HCT116 (cell line): Measurements from ENCODE around the gene MED9. TPM values are rescaled to one million over a fixed set of nuclear protein-coding genes. Genes with fewer than 3 reads are reported as not detected.

ENCODE experiments used
- ATAC-seq: fragments of 200-7000 bp; cut with Tn5 transposase; 2 replicates; pipeline ENCODE4 v1.9.1; 2020; ENCODE audit warnings: mild to moderate bottlenecking, moderate library complexity
- BruUV-seq: library from RNA; stranded (reverse); fragments of 400-500 nt; replicated peaks from 2 replicates; lab custom pipeline; 2021; lab: Mats Ljungman, UMichigan
- CTCF ChIA-PET: fragments of 300-600 bp; sonication (Branson Sonifier 250); formaldehyde crosslinking; loops from one replicate; lab custom pipeline; 2021; ENCODE audit warnings: antibody characterized with exemption; lab: Charles Lee
- POLR2A ChIA-PET: fragments of 300-600, 350-600 bp; sonication (Branson Sonifier 250); formaldehyde crosslinking; loops from one replicate; lab custom pipeline; 2021; ENCODE audit warnings: antibody characterized with exemption; lab: Charles Lee
- RAD21 ChIA-PET, 2 experiments: fragments of 300-600 bp; sonication (Branson Sonifier 250); formaldehyde crosslinking; loops; one replicate each; lab custom pipeline; 2023; ENCODE audit warnings: low total read pairs in 2 of 2; ENCODE audit not compliant: uncharacterized antibody in 2 of 2, unreplicated experiment in 2 of 2, low non-redundant PET in 1 of 2; lab: Charles Lee
- DNase-seq: peaks from one replicate; pipeline ENCODE4 v3.0.0-alpha.2; 2010; ENCODE audit warnings: low read depth, low spot score
- H2AFZ ChIP-seq: fragments of 200-600 bp; shearing (Covaris generic), sonication (generic); 2 replicates; pipeline ENCODE4 v1.6.1; 2017; ENCODE audit warnings: low read depth, mixed run types, mixed read lengths, antibody characterized with exemption, low read length; ENCODE audit not compliant: poor library complexity, severe bottlenecking
- H3K27ac ChIP-seq: 2 replicates; pipeline ENCODE4 v1.5.1; 2012; ENCODE audit warnings: low read depth, low read length
- H3K27me3 ChIP-seq: fragments of 200-600 bp; sonication (generic); 2 replicates; pipeline ENCODE4 v1.6.1; 2016; ENCODE audit warnings: mixed run types, low read length, mixed read lengths; ENCODE audit not compliant: insufficient read depth
- H3K36me3 ChIP-seq, 2 experiments: fragments of 200-500 bp in 1 of 2; fragments of 200-600 bp in 1 of 2; sonication (Bioruptor generic) in 1 of 2; sonication (generic) in 1 of 2; 2 replicates each; pipeline versions ENCODE4 v1.5.1 to v1.6.1; 2014 to 2016; ENCODE audit warnings: low read length in 2 of 2, inconsistent platforms in 1 of 2, mixed read lengths in 1 of 2, mixed run types in 1 of 2; ENCODE audit not compliant: insufficient read depth in 2 of 2, control insufficient read depth in 1 of 2
- H3K4me1 ChIP-seq, 2 experiments: fragments of 200-600 bp in 1 of 2; sonication (generic) in 1 of 2; 2 replicates each; pipeline versions ENCODE4 v1.5.1 to v1.6.1; 2012 to 2017; ENCODE audit warnings: low read length in 2 of 2, inconsistent platforms in 1 of 2, mild to moderate bottlenecking in 1 of 2, mixed read lengths in 1 of 2, mixed run types in 1 of 2, moderate library complexity in 1 of 2; ENCODE audit not compliant: insufficient read depth in 2 of 2, control insufficient read depth in 1 of 2
- H3K4me2 ChIP-seq: fragments of 200-600 bp; sonication (generic); 2 replicates; pipeline ENCODE4 v1.6.1; 2017; ENCODE audit warnings: mixed run types, low read length, mixed read lengths
- H3K4me3 ChIP-seq, 2 experiments: fragments of 200-600 bp in 1 of 2; sonication (generic) in 1 of 2; replicated peaks in 1 of 2; 2 replicates each; pipeline ENCODE4 v1.5.1; 2011 to 2016; ENCODE audit warnings: low read length in 2 of 2, control low read depth in 1 of 2, low read depth in 1 of 2, mild to moderate bottlenecking in 1 of 2, mixed read lengths in 1 of 2, mixed run types in 1 of 2
- H3K79me2 ChIP-seq: fragments of 200-600 bp; sonication (generic); 2 replicates; pipeline ENCODE4 v1.6.1; 2017; ENCODE audit warnings: mild to moderate bottlenecking, mixed run types, low read length, moderate library complexity, mixed read lengths; ENCODE audit not compliant: insufficient read depth
- H3K9ac ChIP-seq: fragments of 200-600 bp; sonication (generic); 2 replicates; pipeline ENCODE4 v1.6.1; 2016; ENCODE audit warnings: low read length, mixed read lengths
- H3K9me2 ChIP-seq: fragments of 200-600 bp; sonication (generic), shearing (Covaris generic); 2 replicates; pipeline ENCODE4 v1.6.1; 2017; ENCODE audit warnings: mixed run types, mild to moderate bottlenecking, moderate library complexity; ENCODE audit not compliant: insufficient read depth
- H3K9me3 ChIP-seq, 2 experiments: fragments of 200-500 bp in 1 of 2; fragments of 200-600 bp in 1 of 2; sonication (Bioruptor generic) in 1 of 2; sonication (generic) in 1 of 2; 2 replicates each; pipeline ENCODE4 v1.6.1; 2014 to 2017; ENCODE audit warnings: low read length in 2 of 2, mixed read lengths in 2 of 2, inconsistent platforms in 1 of 2, low read depth in 1 of 2, mild to moderate bottlenecking in 1 of 2, mixed run types in 1 of 2, moderate library complexity in 1 of 2; ENCODE audit not compliant: control insufficient read depth in 1 of 2, insufficient read depth in 1 of 2
- H4K20me1 ChIP-seq: fragments of 200-600 bp; sonication (generic), shearing (Covaris generic); 2 replicates; pipeline ENCODE4 v1.6.1; 2017; ENCODE audit warnings: mixed run types, mild to moderate bottlenecking, moderate library complexity; ENCODE audit not compliant: insufficient read depth
- CBX3 ChIP-seq: IDR thresholded peaks from 2 replicates; pipeline ENCODE4 v1.6.1; 2012; ENCODE audit warnings: low read depth
- CEBPB ChIP-seq: IDR thresholded peaks from 2 replicates; pipeline ENCODE4 v1.6.1; 2012; ENCODE audit warnings: low read depth
- CTCF ChIP-seq, 3 experiments: fragments of 200-600 bp in 1 of 3; sonication (generic) in 1 of 3; IDR thresholded peaks in 2 of 3; conservative IDR thresholded peaks in 1 of 3; 2 replicates each; pipeline ENCODE4 v1.5.1; 2012 to 2017; ENCODE audit warnings: low read depth in 2 of 3, low read length in 2 of 3, antibody characterized with exemption in 1 of 3, borderline replicate concordance in 1 of 3, control low read depth in 1 of 3, mild to moderate bottlenecking in 1 of 3, mixed read lengths in 1 of 3, mixed run types in 1 of 3, moderate library complexity in 1 of 3; ENCODE audit not compliant: insufficient read depth in 1 of 3
- EGR1 ChIP-seq: IDR thresholded peaks from 2 replicates; pipeline ENCODE4 v1.6.1; 2012; ENCODE audit warnings: low read depth
- ELF1 ChIP-seq: IDR thresholded peaks from 2 replicates; pipeline ENCODE4 v1.6.1; 2012; ENCODE audit warnings: low read depth, borderline replicate concordance
- EZH2 ChIP-seq: fragments of 200-600 bp; sonication (generic); IDR thresholded peaks from 2 replicates; pipeline ENCODE4 v1.6.1; 2017; ENCODE audit warnings: antibody characterized with exemption, mixed run types
- JUND ChIP-seq: IDR thresholded peaks from 2 replicates; pipeline ENCODE4 v1.6.1; 2012
- MAX ChIP-seq: IDR thresholded peaks from 2 replicates; pipeline ENCODE4 v1.6.1; 2012
- REST ChIP-seq: IDR thresholded peaks from 2 replicates; pipeline ENCODE4 v1.6.1; 2012; ENCODE audit warnings: low read depth
- SIN3A ChIP-seq: IDR thresholded peaks from 2 replicates; pipeline ENCODE4 v1.6.1; 2012; ENCODE audit warnings: low read depth
- SP1 ChIP-seq: IDR thresholded peaks from 2 replicates; pipeline ENCODE4 v1.6.1; 2012; ENCODE audit warnings: low read depth
- SRF ChIP-seq: IDR thresholded peaks from 2 replicates; pipeline ENCODE4 v1.6.1; 2012; ENCODE audit warnings: low read depth
- YY1 ChIP-seq: IDR thresholded peaks from 2 replicates; pipeline ENCODE4 v1.6.1; 2011; ENCODE audit warnings: low read length, low read depth, moderate library complexity, mild to moderate bottlenecking; ENCODE audit not compliant: insufficient replicate concordance; ENCODE audit errors: extremely low read depth
- intact Hi-C: fragments of 100-400 bp; cut with micrococcal nuclease; formaldehyde crosslinking; loops from 2 replicates; pipeline ENCODE4 v1.10.0; 2022
- total RNA-seq: library from RNA; stranded (reverse); gene quantifications from one replicate; pipeline ENCODE4 v1.2.1, GENCODE V29; 2021; ENCODE audit not compliant: unreplicated experiment

Gene MED9
- total RNA-seq, 1 experiment from 2014 or later: 13.9 TPM

GRCh38 chr17:17540935-17541639, 64.3 kb downstream of the MED9 start:
- no peak overlapping the region for H3K4me2 ChIP-seq
- no peaks in the 10 kb centered on the region for H3K27me3 ChIP-seq
- no peaks in the 10 kb centered on the region for H3K9me3 ChIP-seq
- H3K27ac ChIP-seq: no peak overlapping the region
- DNase-seq (no peak), ATAC-seq (no peak)
- H4K20me1 ChIP-seq: no peaks in the 10 kb centered on the region
- no peak overlapping the region for H2AFZ ChIP-seq
- RAD21 ChIA-PET: no interaction called here
- H3K36me3 ChIP-seq: no peaks in the 10 kb centered on the region
- H3K9me2 ChIP-seq: no peaks in the 10 kb centered on the region
- POLR2A ChIA-PET: no interaction called here
- TF ChIP-seq YY1 (no peak), CEBPB (no peak), JUND (no peak), SIN3A (no peak), SRF (no peak), EZH2 (no peak), ELF1 (no peak), EGR1 (no peak), MAX (no peak), REST (no peak), CBX3 (no peak), CTCF (IDR thresholded peaks at IDR 0.05 in 2 of 3, conservative IDR thresholded peaks at IDR 0.05 in 1 of 3; ENCODE audit: borderline replicate concordance in 1 of 3, insufficient read depth in 1 of 3, low read depth in 2 of 3, low read length in 2 of 3) (no peak), SP1 (no peak)
- TF ChIP-seq, all 23 proteins: peak for 0
- intact Hi-C loops: no loop called here
- Histone ChIP-seq H3K4me1 (no peaks in the 10 kb centered on the region), H3K79me2 (no peaks in the 10 kb centered on the region), H3K9ac (no peak overlapping the region), H3K4me3 (no peak overlapping the region)
- BruUV-seq: no TSS peak
- CTCF ChIA-PET: no interaction called here
